ENCODE measurements around the gene NANOS2. TPM values are rescaled to one million over a fixed set of nuclear protein-coding genes. Genes with fewer than 3 reads are reported as not detected.

Gene NANOS2
- total RNA-seq, 1 experiment from 2014 or later, result not detected

DNA sequence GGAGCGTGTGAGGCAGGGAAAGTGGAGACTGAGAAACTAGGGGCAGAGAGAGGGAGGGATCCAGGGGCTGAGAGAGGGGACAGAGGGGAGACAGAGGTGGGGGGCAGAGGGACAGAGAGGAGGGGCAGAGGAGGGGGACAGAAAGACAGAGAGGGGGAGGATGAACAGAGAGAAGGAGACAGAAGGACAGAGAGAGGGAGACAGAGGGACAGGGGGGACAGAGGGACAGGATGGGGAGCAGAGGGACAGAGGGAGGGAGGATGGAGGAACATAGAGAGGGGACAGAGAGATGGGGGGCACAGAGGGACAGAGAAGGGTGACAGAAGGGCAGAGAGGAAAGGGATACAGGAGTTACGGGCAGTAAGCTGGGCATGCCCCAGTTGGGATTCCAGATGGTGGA, 14.7 kb upstream of the NANOS2 start:
- no peak for DNase-seq (ENCODE audit: low spot score)

GRCh38 chr19:45927565-45928261, 13.1 kb upstream of the NANOS2 start:
- DNase-seq (ENCODE audit: low spot score), result peak; percentile 85

GRCh38 chr19:45924891-45925447, 10.4 kb upstream of the NANOS2 start:
- DNase-seq (ENCODE audit: low spot score), result no peak

DNA sequence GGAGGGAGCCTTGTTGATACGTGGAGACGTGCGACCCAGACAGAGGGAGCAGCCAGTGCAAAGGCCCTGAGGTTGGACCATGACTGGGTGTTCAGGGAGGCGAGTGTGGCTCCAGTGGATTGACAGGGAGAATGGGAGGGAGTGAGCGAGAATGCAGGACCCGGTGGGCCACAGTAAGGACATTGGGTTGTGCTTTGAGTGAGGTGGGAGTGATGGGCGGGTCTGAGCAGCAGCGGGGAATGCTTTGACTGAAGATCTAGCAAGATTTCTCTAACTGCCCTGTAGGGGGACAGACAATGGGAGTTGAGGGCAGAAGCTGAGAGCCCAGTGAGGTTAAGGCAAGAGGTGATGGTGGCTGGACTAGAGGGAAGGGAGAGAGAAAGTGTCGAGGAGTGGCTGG, 7.7 kb upstream of the NANOS2 start:
- no peak for DNase-seq (ENCODE audit: low spot score)

DNA sequence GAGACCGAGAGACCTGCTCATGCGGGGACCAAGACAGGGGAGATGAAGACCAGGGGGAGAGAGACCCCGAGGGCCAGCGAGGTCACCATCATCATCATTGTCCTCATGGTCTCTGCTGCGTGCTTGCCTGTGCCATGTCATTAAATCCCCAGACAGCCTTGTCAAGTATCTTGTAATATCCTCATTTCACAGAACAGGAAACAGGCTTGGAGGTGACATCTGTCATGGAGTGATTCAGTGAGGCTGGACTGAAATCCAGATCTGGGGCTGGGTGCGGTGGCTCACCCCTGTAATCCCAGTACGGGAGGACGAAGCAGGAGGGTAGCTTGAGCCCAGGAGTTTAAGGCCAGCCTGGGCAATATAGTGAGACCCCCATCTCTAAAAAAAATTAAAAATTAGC, 5.9 kb upstream of the NANOS2 start:
- DNase-seq (ENCODE audit: low spot score), result no peak

- no peak for DNase-seq (ENCODE audit: low spot score)
These were observed 5.1 kb upstream of the NANOS2 start for GRCh38 chr19:45919678-45920077.

- no peak for DNase-seq (ENCODE audit: low spot score)
These were observed 4.1 kb upstream of the NANOS2 start for GRCh38 chr19:45918721-45919120.

- DNase-seq (ENCODE audit: low spot score), result no peak
These were observed 3.0 kb upstream of the NANOS2 start for GRCh38 chr19:45917421-45918091.

GRCh38 chr19:45911291-45911690, 3.3 kb downstream of the NANOS2 start:
- no peak for DNase-seq (ENCODE audit: low spot score)

DNA sequence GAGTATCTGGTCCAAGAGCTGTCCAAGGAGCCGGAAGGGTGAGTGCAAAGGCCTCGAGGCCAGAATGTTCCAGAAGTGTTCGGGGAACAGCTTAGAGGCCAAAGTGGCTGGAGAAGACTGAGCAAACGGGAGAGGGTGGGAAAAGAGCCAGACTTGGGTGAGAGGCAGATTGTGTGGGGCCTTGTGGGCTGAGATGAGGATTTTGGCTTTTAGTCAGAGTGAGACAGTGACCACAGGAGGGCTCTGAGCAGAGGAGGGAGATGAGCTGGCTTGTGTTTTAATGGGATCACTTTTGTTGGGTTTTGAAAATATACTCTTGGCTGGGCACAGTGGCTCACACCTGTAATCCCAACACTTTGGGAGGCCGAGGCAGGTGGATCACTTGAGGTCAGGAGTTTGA, 5.6 kb downstream of the NANOS2 start:
- no peak for DNase-seq (ENCODE audit: low spot score)

GRCh38 chr19:45906221-45906620, 8.4 kb downstream of the NANOS2 start:
- DNase-seq (ENCODE audit: low spot score), result no peak

- no peak for DNase-seq (ENCODE audit: low spot score)
These were observed 9.6 kb downstream of the NANOS2 start for GRCh38 chr19:45905011-45905410.

DNA sequence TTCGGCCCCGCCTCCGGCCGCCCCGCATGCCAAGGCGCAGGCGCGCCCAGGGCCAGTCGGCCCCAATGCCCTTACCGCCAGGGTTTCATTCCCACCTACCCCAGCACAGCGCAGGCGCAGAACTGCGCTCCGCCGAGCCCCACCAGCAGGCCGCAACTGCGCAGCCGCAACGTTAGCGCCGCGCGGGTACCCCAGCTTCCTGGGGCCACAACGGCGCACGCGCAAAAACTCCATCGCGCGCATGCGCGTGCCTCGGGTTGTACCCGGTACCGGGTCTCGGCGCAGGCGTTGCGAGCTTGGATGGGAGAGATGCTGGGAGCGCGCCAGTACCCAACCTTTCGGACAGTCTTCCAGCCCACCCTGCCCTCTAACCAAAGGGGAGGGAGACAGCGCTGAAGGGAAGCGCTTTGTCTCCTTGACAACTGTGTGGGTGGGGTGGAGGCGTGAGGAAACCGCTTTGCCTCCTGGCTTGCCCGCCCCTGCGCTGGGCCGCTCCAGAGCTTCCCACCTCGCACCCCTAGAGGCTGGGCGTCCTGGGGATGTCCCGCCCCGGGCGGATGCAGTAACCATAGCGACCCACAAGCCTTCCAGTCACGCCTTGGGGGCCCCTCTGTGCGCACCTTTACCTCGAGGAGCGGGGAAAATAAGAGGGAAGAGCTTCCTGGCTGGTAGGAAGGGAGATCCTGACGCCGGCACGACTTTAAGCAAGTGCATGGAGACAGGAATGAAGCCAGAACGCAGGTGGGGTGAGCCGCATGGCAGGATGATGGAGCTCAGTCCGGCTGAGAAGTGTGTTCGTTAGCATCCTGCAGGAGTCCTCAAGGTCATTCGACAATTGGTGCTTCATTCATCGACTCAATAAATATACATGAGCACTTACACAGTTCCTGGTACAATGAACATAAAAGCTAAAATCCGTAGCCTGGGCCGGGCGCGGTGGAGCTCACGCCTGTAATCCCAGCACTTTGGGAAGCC, 11.6 kb downstream of the NANOS2 start:
- DNase-seq (ENCODE audit: low spot score), result peak; percentile 89

- no peak for DNase-seq (ENCODE audit: low spot score)
These were observed 12.5 kb downstream of the NANOS2 start, which contains the start of gene MYPOP for GRCh38 chr19:45901912-45902650. MYPOP (minus strand) TSS chr19:45902613; CDS start chr19:45901773, 840 bp downstream.

DNA sequence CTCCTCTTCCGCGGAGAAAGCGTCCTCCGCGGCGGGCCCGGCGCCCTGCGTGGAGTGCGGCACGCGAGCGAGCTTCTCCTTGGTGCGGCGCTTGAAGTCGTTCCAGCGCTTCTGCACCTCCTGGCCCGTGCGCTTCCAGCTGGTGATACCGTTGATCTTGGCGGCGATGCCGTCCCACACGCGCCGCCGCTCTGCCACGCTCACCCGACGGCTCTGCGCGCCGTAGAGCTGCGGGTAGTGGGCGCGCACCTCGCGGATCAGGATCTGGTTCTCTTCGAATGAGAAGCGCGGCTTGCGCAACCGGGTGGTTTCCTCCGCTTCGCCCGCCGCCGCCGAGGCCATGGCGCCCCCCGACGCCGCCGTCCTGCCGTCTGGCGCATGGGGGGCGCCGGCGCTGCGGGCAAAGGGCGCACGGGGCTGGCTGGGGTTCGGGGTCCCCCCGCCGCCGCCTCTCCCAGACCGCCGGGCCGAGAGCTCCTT, 13.1 kb downstream of the NANOS2 start:
- no peak for DNase-seq (ENCODE audit: low spot score)

DNA sequence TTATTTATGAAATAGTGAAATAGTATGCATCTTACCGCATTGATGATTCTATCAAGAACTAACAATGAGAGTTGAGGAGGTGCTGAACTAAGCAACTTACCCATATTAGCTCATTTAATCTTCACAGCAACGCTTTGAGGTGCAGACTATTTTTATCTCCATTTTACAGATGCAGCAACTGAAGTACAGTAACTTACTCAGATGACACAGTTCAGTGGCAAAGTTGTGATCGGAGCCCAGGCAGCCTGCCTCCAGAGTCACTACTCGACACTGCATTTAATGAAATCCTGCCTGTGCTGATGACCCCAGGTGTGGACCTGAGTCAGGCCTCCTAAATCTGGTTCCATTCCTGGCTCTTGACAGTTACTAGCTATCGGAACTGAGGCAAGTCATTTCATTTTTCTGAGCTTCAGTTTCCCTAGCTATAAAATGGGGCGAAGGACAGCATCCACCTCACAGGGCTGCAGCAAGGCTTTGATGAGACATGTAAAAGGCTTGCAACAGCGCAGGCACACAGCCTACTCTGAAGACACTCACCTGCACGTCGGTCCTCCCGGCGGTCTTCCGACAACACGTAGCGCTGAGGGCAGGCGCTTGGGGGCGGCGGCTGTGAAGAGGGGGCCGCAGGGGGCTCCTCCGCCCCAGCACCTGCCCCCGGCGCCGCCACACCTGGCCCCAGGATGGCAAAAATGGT, 13.7 kb downstream of the NANOS2 start:
- DNase-seq (ENCODE audit: low spot score), result no peak

DNA sequence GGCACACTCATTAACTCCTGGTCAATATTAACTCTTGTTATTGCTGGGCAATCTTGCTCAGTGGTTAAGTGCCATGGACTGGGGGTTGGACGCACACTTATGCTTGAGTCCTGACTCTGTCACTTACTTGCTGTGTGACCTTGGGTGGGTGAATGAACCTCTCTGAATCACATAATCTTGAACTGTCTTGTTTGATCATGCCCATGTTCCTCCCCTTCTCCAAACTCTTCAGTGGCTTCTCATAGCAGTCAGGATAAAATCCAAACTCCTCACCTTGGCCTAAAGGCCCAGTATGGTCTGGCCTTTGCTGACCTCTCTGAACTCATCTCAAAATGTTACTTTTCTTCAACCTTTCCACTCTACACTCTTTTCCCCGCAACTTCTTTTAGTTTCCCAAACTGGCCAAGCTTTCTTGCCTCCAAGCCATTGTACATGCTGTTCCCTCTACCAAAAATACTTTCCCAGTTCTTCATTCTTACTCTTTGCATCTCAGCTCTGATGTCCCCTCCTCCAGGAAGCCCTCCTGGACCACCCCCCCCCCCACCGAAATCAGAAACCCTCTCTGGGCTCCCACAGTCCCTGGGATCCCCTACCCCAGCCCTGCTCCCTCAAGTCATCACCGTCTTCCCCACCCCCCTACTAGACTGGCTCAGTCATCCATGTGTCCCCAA, 14.5 kb downstream of the NANOS2 start:
- no peak for DNase-seq (ENCODE audit: low spot score)

- no peak for DNase-seq (ENCODE audit: low spot score)
These were observed 15.3 kb downstream of the NANOS2 start for GRCh38 chr19:45899253-45899652.

DNA sequence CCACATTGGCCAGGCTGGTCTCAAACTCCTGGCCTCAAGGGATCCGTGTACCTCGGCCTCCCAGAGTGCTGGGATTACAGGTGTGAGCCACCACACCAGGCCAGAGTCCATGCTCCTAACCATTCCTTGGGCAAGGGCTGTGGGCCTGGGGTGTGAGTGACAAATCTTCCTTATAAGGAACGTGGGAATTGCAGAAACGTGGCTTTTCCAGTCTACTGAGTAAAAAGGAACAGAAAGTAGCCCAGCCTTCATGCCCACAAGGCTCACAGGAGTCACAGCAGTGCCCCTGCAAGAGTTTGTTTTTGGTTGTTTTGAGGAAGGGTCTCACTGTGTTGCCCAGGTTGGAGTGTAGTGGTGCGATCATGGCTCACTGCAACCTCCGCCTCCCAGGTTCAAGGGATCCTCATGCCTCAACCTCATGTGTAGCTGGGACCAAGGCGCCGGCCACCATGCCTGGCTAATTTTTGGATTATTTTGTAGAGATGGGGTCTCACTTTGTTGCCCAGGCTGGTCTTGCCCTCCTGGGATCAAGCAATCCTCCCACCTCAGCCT, 17.2 kb downstream of the NANOS2 start:
- no peak for DNase-seq (ENCODE audit: low spot score)

Data from H4 (cell line).